ENCODE results near the gene CASP9.

Gene CASP9

GRCh38 chr1:15524021-15524282 is at the start of gene CASP9:
Gene CASP9 (minus strand): TSS chr1:15524215. CDS start chr1:15524200, 15 bp downstream.
- in situ Hi-C loops (cut with HindIII; ENCODE audit: low sequenced_read_pairs): no loop called here

DNA sequence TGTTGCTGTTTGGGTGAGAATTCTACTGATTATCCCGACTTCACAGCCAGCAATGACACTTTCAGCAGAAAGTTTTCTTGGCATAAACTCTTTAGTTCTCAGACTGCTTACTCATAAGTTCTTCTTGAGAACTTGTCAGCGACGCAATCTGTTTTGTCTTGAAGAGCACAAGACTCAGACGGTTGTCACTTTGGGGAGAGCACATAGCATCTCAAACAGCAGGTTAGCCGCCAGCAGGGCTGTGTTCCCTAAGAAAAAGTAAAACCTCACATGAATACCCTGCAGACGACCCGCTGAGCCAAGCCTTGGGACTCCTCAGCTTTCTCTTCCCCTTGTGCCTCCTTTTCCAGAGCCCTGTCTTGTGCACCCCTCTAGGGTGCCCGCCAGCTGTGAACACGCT is 49.5 kb upstream of the CASP9 start:
- in situ Hi-C loops (cut with HindIII; ENCODE audit: low sequenced_read_pairs): no loop called here

DNA sequence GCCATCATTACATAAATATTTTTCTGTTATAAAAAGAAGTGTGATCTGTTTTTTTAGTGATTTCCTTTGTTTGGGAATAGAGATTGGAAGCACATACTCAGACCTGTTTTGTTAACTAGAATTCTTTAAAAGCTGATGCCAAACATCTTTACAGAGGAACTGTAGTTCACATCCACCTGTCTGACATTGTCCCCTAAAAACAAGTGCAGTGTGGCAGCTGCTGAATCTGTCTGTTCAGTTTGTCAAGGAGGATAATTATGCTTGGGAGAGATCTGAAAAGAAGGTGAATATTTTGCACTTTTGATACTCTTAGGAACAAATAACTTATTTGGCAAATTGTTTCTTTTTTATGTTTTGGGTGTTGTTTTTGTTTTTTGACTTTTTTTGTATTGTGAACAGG is 47.3 kb upstream of the CASP9 start:
- in situ Hi-C loops (cut with HindIII; ENCODE audit: low sequenced_read_pairs): no loop called here

GRCh38 chr1:15570861-15571260 is 46.8 kb upstream of the CASP9 start:
- in situ Hi-C loops (cut with HindIII; ENCODE audit: low sequenced_read_pairs): no loop called here

- in situ Hi-C loops (cut with HindIII; ENCODE audit: low sequenced_read_pairs): no loop called here
These were observed 44.5 kb upstream of the CASP9 start for GRCh38 chr1:15568387-15569073.

DNA sequence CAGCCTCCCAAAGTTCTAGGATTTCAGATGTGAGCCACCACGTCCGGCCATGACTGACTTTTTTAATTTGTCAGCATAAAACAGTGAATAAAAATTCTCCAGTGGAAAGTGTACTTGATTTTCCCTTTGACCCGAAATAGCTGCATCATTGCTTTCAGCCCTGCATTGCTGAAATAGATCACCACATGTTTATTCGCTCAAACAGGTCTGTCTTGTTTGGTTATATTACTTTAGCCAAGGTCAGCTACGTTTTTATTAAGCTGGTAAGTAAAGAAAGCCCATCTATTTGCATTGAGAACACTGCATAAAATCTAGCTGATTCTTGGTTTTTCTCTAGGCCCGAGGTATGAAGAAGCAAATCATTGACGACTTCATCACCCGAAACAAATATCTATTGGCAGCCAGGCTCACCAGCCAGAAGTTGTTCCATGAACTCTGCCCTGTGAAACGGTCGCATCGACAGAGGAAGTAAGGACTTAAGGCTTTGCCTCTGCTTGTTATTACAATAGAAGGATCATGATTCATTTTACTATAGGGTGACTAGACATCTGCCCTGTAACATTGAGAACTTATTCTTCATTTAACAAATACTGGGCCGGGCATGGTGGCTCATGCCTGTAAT is 35.3 kb upstream of the CASP9 start:
- in situ Hi-C loops (cut with HindIII; ENCODE audit: low sequenced_read_pairs): no loop called here

GRCh38 chr1:15558516-15558915 is 34.5 kb upstream of the CASP9 start:
- in situ Hi-C loops (cut with HindIII; ENCODE audit: low sequenced_read_pairs): no loop called here

GRCh38 chr1:15557594-15557993 is 33.6 kb upstream of the CASP9 start:
- in situ Hi-C loops (cut with HindIII; ENCODE audit: low sequenced_read_pairs): no loop called here

- in situ Hi-C loops (cut with HindIII; ENCODE audit: low sequenced_read_pairs): no loop called here
These were observed 33.0 kb upstream of the CASP9 start for GRCh38 chr1:15557008-15557407.

- in situ Hi-C loops (cut with HindIII; ENCODE audit: low sequenced_read_pairs): no loop called here
These were observed 26.6 kb upstream of the CASP9 start for GRCh38 chr1:15550573-15550972.

GRCh38 chr1:15546641-15547040 is 22.6 kb upstream of the CASP9 start:
- in situ Hi-C loops (cut with HindIII; ENCODE audit: low sequenced_read_pairs): no loop called here

GRCh38 chr1:15543589-15544568 is 19.9 kb upstream of the CASP9 start:
- in situ Hi-C loops (cut with HindIII; ENCODE audit: low sequenced_read_pairs): no loop called here

DNA sequence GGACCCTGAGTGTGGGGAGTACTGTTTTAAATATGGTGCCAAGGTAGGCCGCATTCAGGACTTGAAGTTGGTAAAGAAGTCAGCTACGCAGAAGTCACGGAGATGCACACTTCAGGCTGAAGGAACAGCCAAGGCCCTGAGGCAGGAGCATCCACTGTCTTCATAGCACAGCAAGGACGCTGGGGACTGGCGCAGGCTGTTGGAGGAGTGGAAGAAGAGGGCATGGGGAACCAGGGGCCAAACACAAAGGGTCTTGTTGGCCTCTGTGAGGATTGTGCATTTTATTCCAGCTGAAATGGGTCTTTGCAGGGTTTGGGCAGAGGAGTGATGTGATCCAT is 19.2 kb upstream of the CASP9 start:
- in situ Hi-C loops (cut with HindIII; ENCODE audit: low sequenced_read_pairs): no loop called here

DNA sequence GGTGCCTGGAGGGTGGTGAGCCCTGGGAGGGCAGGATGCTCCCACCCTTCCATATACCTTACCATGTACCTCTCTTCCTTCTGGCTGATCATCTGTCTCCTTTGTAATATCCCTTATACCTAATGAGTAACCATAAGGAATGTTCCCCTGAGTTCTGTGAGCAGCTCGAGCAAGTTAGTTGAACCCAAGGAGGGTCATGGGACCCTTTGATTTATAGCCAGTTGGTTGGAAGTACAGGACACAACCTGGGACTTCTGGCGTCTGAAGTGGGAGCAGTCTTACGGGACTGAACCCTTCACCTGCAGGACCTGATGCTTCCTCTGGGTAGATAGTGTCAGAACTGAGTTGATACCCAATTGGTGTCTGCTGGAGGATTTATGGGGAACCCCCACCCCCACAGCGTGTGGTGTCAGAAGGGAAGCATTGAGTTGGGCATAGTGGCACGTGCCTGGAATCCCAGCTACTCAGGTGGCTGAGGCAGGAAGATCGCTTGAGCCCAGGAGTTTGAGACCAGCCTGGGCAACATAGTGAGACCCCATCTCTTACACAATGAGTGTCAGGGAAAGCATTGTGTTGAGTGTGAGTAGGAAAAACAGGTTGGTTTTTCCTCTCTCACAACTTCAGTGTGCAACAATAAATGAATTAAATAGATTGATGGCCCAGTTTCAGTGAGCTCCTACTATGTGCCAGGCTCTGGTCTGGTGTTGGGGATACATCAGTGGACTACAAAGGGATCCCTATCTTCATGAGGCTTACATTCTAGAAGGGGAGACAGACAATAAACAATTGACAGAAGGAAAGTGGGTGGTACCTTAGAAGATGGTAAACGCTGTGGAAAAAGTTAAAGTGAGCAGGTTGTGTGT is 18.6 kb upstream of the CASP9 start:
- in situ Hi-C loops (cut with HindIII; ENCODE audit: low sequenced_read_pairs): no loop called here

DNA sequence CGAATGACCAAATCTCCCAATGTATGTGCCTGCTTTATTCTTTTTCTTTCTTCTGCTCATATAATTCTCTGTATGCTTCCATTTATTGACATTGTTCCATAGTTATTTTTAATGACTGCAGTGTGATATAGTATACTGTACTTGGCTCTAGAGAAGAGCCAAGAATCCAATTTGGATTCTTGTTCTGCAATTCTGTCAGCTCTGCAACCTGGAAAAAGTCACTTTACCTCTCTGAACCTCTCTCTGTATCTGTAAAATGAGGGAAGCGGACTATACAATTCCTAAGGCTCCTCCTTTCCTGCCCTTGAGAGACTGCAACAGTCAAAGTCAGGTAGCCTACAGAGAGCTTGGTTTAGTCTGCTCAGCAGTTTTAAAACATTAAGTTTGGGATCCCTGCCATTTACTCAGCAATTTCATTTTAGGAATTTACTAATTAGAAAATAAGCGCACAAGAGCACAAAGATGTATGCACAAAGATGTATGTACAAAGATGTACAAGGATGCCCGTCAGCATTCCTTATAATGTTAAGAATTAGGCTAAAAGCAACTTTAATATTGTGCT is 17.3 kb upstream of the CASP9 start:
- in situ Hi-C loops (cut with HindIII; ENCODE audit: low sequenced_read_pairs): no loop called here

DNA sequence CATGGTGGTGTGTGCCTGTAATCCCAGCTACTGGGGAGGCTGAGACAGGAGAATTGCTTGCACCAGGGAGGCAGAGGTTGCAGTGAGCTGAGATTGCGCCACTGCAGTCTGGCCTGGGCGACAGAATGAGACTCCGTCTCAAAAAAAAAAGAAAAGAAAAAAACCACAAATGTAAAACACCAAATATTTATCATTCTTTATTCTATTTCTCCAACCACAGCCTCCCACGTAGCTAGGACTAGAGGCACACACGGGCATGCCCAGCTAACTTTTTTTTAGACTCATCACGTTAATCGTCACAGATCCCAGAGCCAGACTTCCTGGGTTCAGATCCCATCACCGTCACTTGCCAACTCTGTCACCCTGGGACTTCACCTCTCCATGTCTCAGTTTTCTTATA is 16.2 kb upstream of the CASP9 start:
- in situ Hi-C loops (cut with HindIII; ENCODE audit: low sequenced_read_pairs): no loop called here

DNA sequence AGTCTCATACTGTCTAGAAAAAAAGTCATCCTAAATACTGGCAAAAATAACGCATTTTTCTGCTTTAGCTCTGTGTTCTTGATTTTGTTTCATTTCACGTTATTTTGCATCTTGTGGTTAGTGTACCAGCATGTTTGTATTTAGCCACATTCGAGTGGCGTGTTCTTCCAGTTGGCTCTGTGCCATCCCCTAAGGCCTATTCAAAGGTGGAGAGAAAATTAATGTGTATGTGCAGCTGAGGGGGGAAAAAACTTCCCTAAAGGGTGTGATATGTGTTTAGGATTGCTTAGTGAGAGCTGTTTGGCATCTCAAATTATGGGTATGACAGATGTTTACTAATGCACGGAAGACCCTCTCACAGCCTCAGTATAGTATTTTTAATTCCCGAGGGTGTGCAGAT is 14.8 kb upstream of the CASP9 start:
- in situ Hi-C loops (cut with HindIII; ENCODE audit: low sequenced_read_pairs): no loop called here

GRCh38 chr1:15531682-15532081 is 7.7 kb upstream of the CASP9 start:
- in situ Hi-C loops (cut with HindIII; ENCODE audit: low sequenced_read_pairs): no loop called here

DNA sequence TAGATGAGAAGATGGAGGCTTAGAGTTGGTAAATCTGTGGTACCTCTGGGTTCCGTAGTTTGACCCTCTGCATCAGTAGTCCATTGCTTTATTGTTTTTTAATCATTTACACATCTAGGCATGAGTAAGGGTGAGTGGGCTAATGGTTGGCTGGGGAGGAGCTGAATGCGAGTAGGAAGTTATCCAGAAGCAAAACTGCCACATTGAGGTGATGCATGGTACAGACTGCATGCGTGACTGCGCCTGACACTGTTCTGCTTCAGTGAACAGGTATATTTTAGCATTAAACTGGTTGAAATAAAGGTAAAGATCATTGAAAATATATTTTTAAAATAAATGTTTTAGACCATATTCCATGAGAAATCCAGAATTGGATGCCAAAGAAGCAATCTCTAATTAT is 7.0 kb upstream of the CASP9 start:
- in situ Hi-C loops (cut with HindIII; ENCODE audit: low sequenced_read_pairs): no loop called here

DNA sequence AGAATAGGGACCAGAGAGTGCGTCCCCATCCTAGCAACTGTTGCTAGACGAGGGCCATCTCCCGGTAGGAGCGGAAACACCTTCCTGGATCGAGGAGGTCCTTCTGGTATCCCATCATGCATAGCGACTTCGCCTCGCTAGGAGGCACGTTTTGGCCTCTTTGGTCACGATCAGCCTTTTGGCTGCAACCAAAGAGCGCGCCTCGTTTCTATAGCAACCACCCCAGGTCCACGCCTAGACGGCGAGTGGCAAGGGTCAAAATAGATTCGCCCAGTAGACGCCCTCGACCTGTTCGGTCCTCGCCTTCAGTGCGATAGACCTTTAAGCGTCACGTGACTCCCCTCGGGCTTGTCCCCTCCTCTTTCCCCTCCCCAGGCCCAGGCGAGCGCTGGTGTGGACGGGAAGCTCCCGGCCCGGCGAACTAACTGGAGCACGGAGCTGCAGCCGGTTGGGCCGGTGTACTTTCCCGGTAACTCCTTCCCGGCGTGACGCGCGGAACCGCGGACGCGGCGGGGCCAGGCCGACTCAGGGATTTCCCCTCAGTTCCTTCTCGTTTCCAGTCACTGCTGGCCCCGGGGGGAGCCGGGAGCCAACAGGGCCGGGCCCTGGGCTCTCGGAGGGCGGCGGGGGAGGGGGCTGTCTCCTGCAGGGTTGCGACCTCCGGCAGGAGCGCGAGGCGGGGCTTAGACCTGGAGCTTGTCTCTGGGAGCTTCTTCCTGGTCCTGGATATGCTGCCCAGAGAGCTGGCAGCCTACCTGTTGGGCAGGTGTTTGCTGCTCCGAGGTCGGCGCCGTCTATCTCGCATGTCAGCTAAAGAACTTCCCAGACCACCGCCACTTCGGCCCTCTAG is 2.7 kb upstream of the CASP9 start, which contains the start of gene DNAJC16:
Gene DNAJC16 (plus strand): TSS at position 359 of the 850 bp plus-strand sequence. CDS start 2,258 bp downstream, outside the sequence.
- in situ Hi-C loops (cut with HindIII; ENCODE audit: low sequenced_read_pairs): no loop called here
